H9 (cell line): ENCODE measurements around the gene IMMP2L. TPM values are rescaled to one million over a fixed set of nuclear protein-coding genes. Genes with fewer than 3 reads are reported as not detected.

ENCODE experiments used
- DNase-seq: peaks from one replicate; pipeline ENCODE4 v3.0.0-alpha.2; 2017
- H2AFZ ChIP-seq: one replicate; pipeline ENCODE4 v1.6.1; 2013; ENCODE audit warnings: mild to moderate bottlenecking, low read length, control low read depth, moderate library complexity
- H2AK5ac ChIP-seq: 2 replicates; pipeline ENCODE4 v1.6.1; 2013; ENCODE audit warnings: low read length, control low read depth, mixed read lengths; ENCODE audit not compliant: insufficient read length
- H2BK120ac ChIP-seq: one replicate; pipeline ENCODE4 v1.6.1; 2013; ENCODE audit warnings: low read depth, mild to moderate bottlenecking, low read length, control low read depth, inconsistent platforms; ENCODE audit not compliant: poor library complexity, severe bottlenecking
- H2BK12ac ChIP-seq: 2 replicates; pipeline ENCODE4 v1.6.1; 2013; ENCODE audit warnings: low read length, control low read depth, mixed read lengths, low read depth; ENCODE audit not compliant: insufficient read length
- H2BK15ac ChIP-seq: 2 replicates; pipeline ENCODE4 v1.6.1; 2013; ENCODE audit warnings: low read depth, low read length, control low read depth
- H2BK20ac ChIP-seq: one replicate; pipeline ENCODE4 v1.6.1; 2013; ENCODE audit warnings: low read depth, mild to moderate bottlenecking, low read length, control low read depth, inconsistent platforms; ENCODE audit not compliant: poor library complexity, severe bottlenecking
- H2BK5ac ChIP-seq: 2 replicates; pipeline ENCODE4 v1.6.1; 2013; ENCODE audit warnings: low read length, control low read depth, mixed read lengths; ENCODE audit not compliant: insufficient read length
- H3K14ac ChIP-seq: 2 replicates; pipeline ENCODE4 v1.6.1; 2013; ENCODE audit warnings: low read length, control low read depth; ENCODE audit not compliant: insufficient read depth
- H3K18ac ChIP-seq: 2 replicates; pipeline ENCODE4 v1.6.1; 2013; ENCODE audit warnings: low read depth, mild to moderate bottlenecking, mixed read lengths, low read length, control low read depth; ENCODE audit not compliant: insufficient read length
- H3K23ac ChIP-seq: 2 replicates; pipeline ENCODE4 v1.6.1; 2013; ENCODE audit warnings: low read length, control low read depth, mixed read lengths, low read depth; ENCODE audit not compliant: insufficient read length
- H3K23me2 ChIP-seq: 2 replicates; pipeline ENCODE4 v1.6.1; 2013; ENCODE audit warnings: low read depth, mild to moderate bottlenecking, mixed read lengths, low read length, control low read depth; ENCODE audit not compliant: insufficient read length, poor library complexity, severe bottlenecking
- H3K27ac ChIP-seq: 2 replicates; pipeline ENCODE4 v1.5.1; 2013; ENCODE audit warnings: low read length, control low read depth, mixed read lengths, low read depth; ENCODE audit not compliant: insufficient read length
- H3K27me3 ChIP-seq: 2 replicates; pipeline ENCODE4 v1.6.1; 2013; ENCODE audit warnings: low read length, control low read depth, inconsistent platforms; ENCODE audit not compliant: insufficient read depth
- H3K4ac ChIP-seq: 2 replicates; pipeline ENCODE4 v1.6.1; 2013; ENCODE audit warnings: low read depth, mild to moderate bottlenecking, control low read depth, inconsistent platforms, low read length, moderate library complexity
- H3K4me1 ChIP-seq: 2 replicates; pipeline ENCODE4 v1.6.1; 2013; ENCODE audit warnings: low read length, control low read depth, inconsistent platforms; ENCODE audit not compliant: insufficient read depth
- H3K4me2 ChIP-seq: 2 replicates; pipeline ENCODE4 v1.6.1; 2013; ENCODE audit warnings: low read length, control low read depth, mixed read lengths; ENCODE audit not compliant: insufficient read length, insufficient read depth
- H3K56ac ChIP-seq: 2 replicates; pipeline ENCODE4 v1.6.1; 2013; ENCODE audit warnings: low read depth, mild to moderate bottlenecking, mixed read lengths, low read length, control low read depth; ENCODE audit not compliant: insufficient read length
- H3K79me1 ChIP-seq: 2 replicates; pipeline ENCODE4 v1.6.1; 2013; ENCODE audit warnings: low read depth, mild to moderate bottlenecking, moderate library complexity, low read length, control low read depth, inconsistent platforms; ENCODE audit not compliant: insufficient read depth, poor library complexity, severe bottlenecking
- H3K79me2 ChIP-seq: 2 replicates; pipeline ENCODE4 v1.6.1; 2013; ENCODE audit warnings: low read length, control low read depth, inconsistent platforms; ENCODE audit not compliant: insufficient read depth
- H3K9ac ChIP-seq: 2 replicates; pipeline ENCODE4 v1.6.1; 2013; ENCODE audit warnings: low read length, control low read depth, mixed read lengths; ENCODE audit not compliant: insufficient read length; ENCODE audit errors: extremely low read depth
- H3K9me3 ChIP-seq: one replicate; pipeline ENCODE4 v1.6.1; 2013; ENCODE audit warnings: low read depth, low read length, inconsistent platforms; ENCODE audit not compliant: control insufficient read depth
- H3T11ph ChIP-seq: one replicate; pipeline ENCODE4 v1.6.1; 2013; ENCODE audit warnings: mild to moderate bottlenecking, low read length, control low read depth, inconsistent platforms
- H4K20me1 ChIP-seq: one replicate; pipeline ENCODE4 v1.6.1; 2013; ENCODE audit not compliant: control insufficient read depth, insufficient read length, insufficient read depth
- H4K5ac ChIP-seq: 2 replicates; pipeline ENCODE4 v1.6.1; 2013; ENCODE audit warnings: low read depth, mild to moderate bottlenecking, mixed read lengths, low read length, control low read depth; ENCODE audit not compliant: insufficient read length
- H4K8ac ChIP-seq: replicated peaks from 2 replicates; pipeline ENCODE4 v1.6.1; 2013; ENCODE audit warnings: low read length, control low read depth, mixed read lengths, low read depth; ENCODE audit not compliant: insufficient read length
- H4K91ac ChIP-seq: 2 replicates; pipeline ENCODE4 v1.6.1; 2013; ENCODE audit warnings: low read depth, mild to moderate bottlenecking, moderate library complexity, mixed read lengths, low read length, control low read depth; ENCODE audit not compliant: insufficient read length
- H3K27ac Mint-ChIP-seq, 3 experiments: 2 replicates in 2 of 3; 3 replicates in 1 of 3; pipeline ENCODE4 v1.8.0; 2020 to 2021; ENCODE audit warnings: mixed read lengths in 3 of 3, mild to moderate bottlenecking in 1 of 3, moderate library complexity in 1 of 3
- H3K27me3 Mint-ChIP-seq: 2 replicates; pipeline ENCODE4 v1.8.0; 2021; ENCODE audit warnings: low read depth, mild to moderate bottlenecking, moderate library complexity, mixed read lengths
- H3K36me3 Mint-ChIP-seq, 3 experiments: 2 replicates in 2 of 3; 3 replicates in 1 of 3; pipeline ENCODE4 v1.8.0; 2020 to 2021; ENCODE audit warnings: low read depth in 3 of 3, mixed read lengths in 3 of 3; ENCODE audit not compliant: insufficient read depth in 1 of 3
- H3K4me1 Mint-ChIP-seq, 2 experiments: 2 replicates each; pipeline ENCODE4 v1.8.0; 2020; ENCODE audit warnings: mixed read lengths in 2 of 2
- H3K4me3 Mint-ChIP-seq, 2 experiments: 2 replicates in 1 of 2; 3 replicates in 1 of 2; pipeline ENCODE4 v1.8.0; 2020 to 2021; ENCODE audit warnings: mild to moderate bottlenecking in 2 of 2, mixed read lengths in 2 of 2, moderate library complexity in 1 of 2
- H3K9me3 Mint-ChIP-seq, 2 experiments: 2 replicates in 1 of 2; 3 replicates in 1 of 2; pipeline ENCODE4 v1.8.0; 2020; ENCODE audit warnings: mild to moderate bottlenecking in 2 of 2, mixed read lengths in 2 of 2, moderate library complexity in 1 of 2
- WGBS: extraction: QIAGEN DNeasy Blood & Tissue Kit; methylation state at CpG from one replicate; pipeline ENCODE4 v1.1.7; 2013; ENCODE audit warnings: missing lambda C conversion rate, low lambda C conversion rate, mixed read lengths; ENCODE audit not compliant: insufficient read length; ENCODE audit errors: extremely low coverage; 5-methylcytosine and 5-hydroxymethylcytosine counted together
- total RNA-seq: library from RNA; stranded (reverse); gene quantifications from 2 replicates; pipeline ENCODE4 v1.2.1, GENCODE V29; 2021
- TF ChIP-seq, protein P1 (sequence below): fragments of 200-600 bp; sonication (generic); conservative IDR thresholded peaks from 3 replicates; pipeline ENCODE4 v1.8.0; 2021; ENCODE audit warnings: antibody characterized with exemption, mild to moderate bottlenecking

Gene IMMP2L
- total RNA-seq, 1 experiment from 2014 or later: 14.7 TPM

DNA sequence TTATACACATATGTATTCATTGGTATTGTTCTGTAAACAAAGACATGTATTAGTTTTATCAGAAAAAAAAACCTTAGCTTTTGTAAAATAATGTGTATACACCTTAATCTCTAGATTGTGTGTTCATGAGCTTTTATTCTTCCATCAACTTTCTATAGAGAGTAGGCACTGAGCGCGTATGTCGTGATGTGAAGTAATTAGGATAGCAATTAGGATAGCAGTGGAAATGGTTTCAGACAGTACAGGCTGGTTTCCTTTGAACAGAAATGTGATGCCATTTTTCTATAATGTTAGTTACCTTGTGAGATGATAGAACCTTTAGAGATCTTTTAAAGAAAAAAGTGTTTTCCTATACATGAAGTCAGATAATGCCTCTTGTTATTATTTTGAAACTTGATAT, 709.0 kb downstream of the IMMP2L start:
- H3K27ac ChIP-seq: no peak overlapping the region
- H2BK12ac ChIP-seq: no peak overlapping the region
- H3K4ac ChIP-seq: no peak overlapping the region
- H3K79me2 ChIP-seq: no peaks in the 10 kb centered on the region
- no peak overlapping the region for H3K18ac ChIP-seq
- H3K4me1 ChIP-seq: no peaks in the 10 kb centered on the region; the same call in 1 of the 2 replicates
- TF ChIP-seq, protein P1, sequence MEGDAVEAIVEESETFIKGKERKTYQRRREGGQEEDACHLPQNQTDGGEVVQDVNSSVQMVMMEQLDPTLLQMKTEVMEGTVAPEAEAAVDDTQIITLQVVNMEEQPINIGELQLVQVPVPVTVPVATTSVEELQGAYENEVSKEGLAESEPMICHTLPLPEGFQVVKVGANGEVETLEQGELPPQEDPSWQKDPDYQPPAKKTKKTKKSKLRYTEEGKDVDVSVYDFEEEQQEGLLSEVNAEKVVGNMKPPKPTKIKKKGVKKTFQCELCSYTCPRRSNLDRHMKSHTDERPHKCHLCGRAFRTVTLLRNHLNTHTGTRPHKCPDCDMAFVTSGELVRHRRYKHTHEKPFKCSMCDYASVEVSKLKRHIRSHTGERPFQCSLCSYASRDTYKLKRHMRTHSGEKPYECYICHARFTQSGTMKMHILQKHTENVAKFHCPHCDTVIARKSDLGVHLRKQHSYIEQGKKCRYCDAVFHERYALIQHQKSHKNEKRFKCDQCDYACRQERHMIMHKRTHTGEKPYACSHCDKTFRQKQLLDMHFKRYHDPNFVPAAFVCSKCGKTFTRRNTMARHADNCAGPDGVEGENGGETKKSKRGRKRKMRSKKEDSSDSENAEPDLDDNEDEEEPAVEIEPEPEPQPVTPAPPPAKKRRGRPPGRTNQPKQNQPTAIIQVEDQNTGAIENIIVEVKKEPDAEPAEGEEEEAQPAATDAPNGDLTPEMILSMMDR: no peak
- H3T11ph ChIP-seq: no peak overlapping the region
- H3K27ac Mint-ChIP-seq: no peak overlapping the region
- no peaks in the 10 kb centered on the region for H4K20me1 ChIP-seq
- H3K9me3 ChIP-seq: no peaks in the 10 kb centered on the region
- H3K79me1 ChIP-seq: no peaks in the 10 kb centered on the region
- H3K4me3 Mint-ChIP-seq: no peak overlapping the region
- no peak for DNase-seq
- no peaks in the 10 kb centered on the region for H3K27me3 ChIP-seq
- H2BK5ac ChIP-seq: no peak overlapping the region
- H3K27me3 Mint-ChIP-seq: no peaks in the 10 kb centered on the region
- H3K23ac ChIP-seq: no peak overlapping the region
- H2BK20ac ChIP-seq: no peak overlapping the region
- H3K9me3 Mint-ChIP-seq: peaks cover 16 to 19% of the 10 kb centered on the region in 2 experiments; a peak in 4 of 5 replicates
- no CpG with 5 or more reads among the region's 3 CpGs for WGBS
- H3K56ac ChIP-seq: no peak overlapping the region
- peaks cover 3 to 23% (median 14%) of the 10 kb centered on the region in 3 experiments for H3K36me3 Mint-ChIP-seq
- no peak overlapping the region for H2BK15ac ChIP-seq
- no peak overlapping the region for H3K14ac ChIP-seq
- H2AFZ ChIP-seq: no peak overlapping the region
- H4K91ac ChIP-seq: no peak overlapping the region
- H3K4me2 ChIP-seq: no peak overlapping the region
- peaks cover 20 to 32% of the 10 kb centered on the region in 2 experiments for H3K4me1 Mint-ChIP-seq
- no peak overlapping the region for H3K9ac ChIP-seq
- no peak overlapping the region for H2AK5ac ChIP-seq
- no peak overlapping the region for H4K5ac ChIP-seq
- H3K23me2 ChIP-seq: no peaks in the 10 kb centered on the region
- no peak overlapping the region for H4K8ac ChIP-seq
- H2BK120ac ChIP-seq: no peak overlapping the region
